GM19328 (cell line): Measurements from ENCODE around the gene C1QL1.

Source experiments
- ATAC-seq: cut with Tn5 transposase; IDR thresholded peaks from one replicate; pipeline ENCODE4 v1.9.1; 2021; ENCODE audit warnings: mild to moderate bottlenecking, moderate library complexity; ENCODE audit not compliant: unreplicated experiment

C1QL1 gene

GRCh38 chr17:44989552-44990138 lies 21.5 kb upstream of the C1QL1 start:
- no peak for ATAC-seq

GRCh38 chr17:44988044-44988942 lies 20.2 kb upstream of the C1QL1 start:
- no peak for ATAC-seq

GRCh38 chr17:44983563-44983962 lies 15.5 kb upstream of the C1QL1 start:
- no peak for ATAC-seq

- no peak for ATAC-seq
Observed at GRCh38 chr17:44982113-44982702, 14.1 kb upstream of the C1QL1 start.

- ATAC-seq = no peak
Observed at GRCh38 chr17:44981221-44981968, 13.3 kb upstream of the C1QL1 start.

GRCh38 chr17:44979426-44979995 lies 11.4 kb upstream of the C1QL1 start:
- no peak for ATAC-seq

GRCh38 chr17:44978807-44979206 lies 10.7 kb upstream of the C1QL1 start:
- no peak for ATAC-seq

GRCh38 chr17:44977814-44978550 lies 9.9 kb upstream of the C1QL1 start:
- ATAC-seq = no peak

GRCh38 chr17:44977065-44977464 lies 9.0 kb upstream of the C1QL1 start:
- no peak for ATAC-seq

- ATAC-seq = no peak
Observed at GRCh38 chr17:44976206-44976605, 8.1 kb upstream of the C1QL1 start.

- no peak for ATAC-seq
Observed at GRCh38 chr17:44972953-44973352, 4.8 kb upstream of the C1QL1 start.

GRCh38 chr17:44971776-44972483 lies 3.8 kb upstream of the C1QL1 start:
- no peak for ATAC-seq

- ATAC-seq = no peak
Observed at GRCh38 chr17:44970136-44970741, 2.1 kb upstream of the C1QL1 start.

- ATAC-seq = no peak
Observed at GRCh38 chr17:44969144-44969780, 1.2 kb upstream of the C1QL1 start.

- ATAC-seq = no peak
Observed at GRCh38 chr17:44967907-44968224, 237 bp downstream of the C1QL1 start.

GRCh38 chr17:44967026-44967906 lies 837 bp downstream of the C1QL1 start:
- no peak for ATAC-seq

GRCh38 chr17:44966348-44967025 lies 1.6 kb downstream of the C1QL1 start:
- no peak for ATAC-seq
